HEK293 (cell line): Measurements from ENCODE around the gene CDK4.

Experiments used
- BCL11B ChIP-seq: fragments of 450-650 bp; formaldehyde crosslinking; IDR thresholded peaks from 2 replicates; pipeline ENCODE4 v1.5.1; 2016; ENCODE audit warnings: low read depth, missing biosample characterization, missing genetic modification characterization
- GLI2 ChIP-seq: fragments of 450-650 bp; formaldehyde crosslinking; IDR thresholded peaks from 2 replicates; pipeline ENCODE4; 2017; ENCODE audit warnings: missing biosample characterization, missing genetic modification characterization, low read depth, borderline replicate concordance
- HOXC10 ChIP-seq: sonication (generic); formaldehyde crosslinking; IDR thresholded peaks from 2 replicates; pipeline ENCODE4 v1.8.1; 2023; ENCODE audit warnings: mild to moderate bottlenecking, missing genetic modification reagents
- ZBTB17 ChIP-seq: fragments of 450-650 bp; formaldehyde crosslinking; IDR thresholded peaks from 2 replicates; pipeline ENCODE4 v1.5.1; 2016; ENCODE audit warnings: missing biosample characterization, missing genetic modification characterization
- ZBTB20 ChIP-seq: fragments of 450-650 bp; formaldehyde crosslinking; IDR thresholded peaks from 2 replicates; pipeline ENCODE4 v1.5.1; 2016; ENCODE audit warnings: missing biosample characterization, missing genetic modification characterization
- ZBTB7A ChIP-seq: fragments of 450-650 bp; formaldehyde crosslinking; IDR thresholded peaks from 2 replicates; pipeline ENCODE4 v1.5.1; 2016; ENCODE audit warnings: low read depth, missing biosample characterization, missing genetic modification characterization
- ZFHX2 ChIP-seq: fragments of 450-650 bp; formaldehyde crosslinking; conservative IDR thresholded peaks from 2 replicates; pipeline ENCODE4 v1.5.1; 2016; ENCODE audit warnings: missing biosample characterization, missing genetic modification characterization
- ZNF157 ChIP-seq: fragments of 450-650 bp; formaldehyde crosslinking; IDR thresholded peaks from 2 replicates; pipeline ENCODE4 v1.5.1; 2016; ENCODE audit warnings: missing biosample characterization, missing genetic modification characterization
- ZNF174 ChIP-seq: fragments of 450-650 bp; formaldehyde crosslinking; IDR thresholded peaks from 2 replicates; pipeline ENCODE4 v1.5.0; 2017; ENCODE audit warnings: missing biosample characterization, mild to moderate bottlenecking, missing genetic modification characterization
- ZNF184 ChIP-seq: fragments of 450-650 bp; IDR thresholded peaks from 2 replicates; pipeline ENCODE4 v1.5.1; 2018; ENCODE audit warnings: missing biosample characterization, mild to moderate bottlenecking, missing genetic modification characterization
- ZNF202 ChIP-seq: fragments of 450-650 bp; formaldehyde crosslinking; IDR thresholded peaks from 2 replicates; pipeline ENCODE4 v1.5.1; 2016; ENCODE audit warnings: missing biosample characterization, missing genetic modification characterization, borderline replicate concordance
- ZNF211 ChIP-seq: fragments of 450-650 bp; formaldehyde crosslinking; IDR thresholded peaks from 2 replicates; pipeline ENCODE4 v1.5.1; 2016; ENCODE audit warnings: low read depth, missing biosample characterization, missing genetic modification characterization
- ZNF292 ChIP-seq: fragments of 450-650 bp; formaldehyde crosslinking; IDR thresholded peaks from 2 replicates; pipeline ENCODE4 v1.5.1; 2016; ENCODE audit warnings: low read depth, missing biosample characterization, missing genetic modification characterization, borderline replicate concordance
- ZNF747 ChIP-seq: fragments of 450-650 bp; formaldehyde crosslinking; IDR thresholded peaks from 2 replicates; pipeline ENCODE4 v1.5.1; 2016; ENCODE audit warnings: missing biosample characterization, missing genetic modification characterization
- ZNF768 ChIP-seq: fragments of 450-650 bp; formaldehyde crosslinking; IDR thresholded peaks from 2 replicates; pipeline ENCODE4 v1.5.1; 2018; ENCODE audit warnings: missing biosample characterization, mild to moderate bottlenecking, missing genetic modification characterization
- ZNF785 ChIP-seq: fragments of 450-650 bp; formaldehyde crosslinking; IDR thresholded peaks from 2 replicates; pipeline ENCODE4 v1.5.1; 2016; ENCODE audit warnings: missing biosample characterization, missing genetic modification characterization
- ZNF791 ChIP-seq: fragments of 450-650 bp; formaldehyde crosslinking; IDR thresholded peaks from 2 replicates; pipeline ENCODE4 v1.5.1; 2016; ENCODE audit warnings: missing biosample characterization, missing genetic modification characterization
- TF ChIP-seq, protein P1 (sequence below): fragments of 450-650 bp; formaldehyde crosslinking; IDR thresholded peaks from 2 replicates; pipeline ENCODE4 v1.5.1; 2017; ENCODE audit warnings: missing biosample characterization, mild to moderate bottlenecking, missing genetic modification characterization, moderate library complexity
- TF ChIP-seq, protein P2 (sequence below): fragments of 450-650 bp; formaldehyde crosslinking; optimal IDR thresholded peaks from 2 replicates; pipeline ENCODE3; 2016; ENCODE audit warnings: missing biosample characterization, mild to moderate bottlenecking, missing genetic modification characterization
- TF ChIP-seq, protein P3 (sequence below): fragments of 450-650 bp; formaldehyde crosslinking; IDR thresholded peaks from 2 replicates; pipeline ENCODE4 v1.5.1; 2017; ENCODE audit warnings: missing biosample characterization, missing genetic modification characterization
- TF ChIP-seq, protein P4 (sequence below): fragments of 450-650 bp; formaldehyde crosslinking; IDR thresholded peaks from 2 replicates; pipeline ENCODE4 v1.5.1; 2016; ENCODE audit warnings: missing biosample characterization, missing genetic modification characterization
- TF ChIP-seq, protein P5 (sequence below): fragments of 450-650 bp; formaldehyde crosslinking; IDR thresholded peaks from 2 replicates; pipeline ENCODE4 v1.5.0; 2017; ENCODE audit warnings: missing biosample characterization, missing genetic modification characterization, borderline replicate concordance

Gene CDK4

DNA sequence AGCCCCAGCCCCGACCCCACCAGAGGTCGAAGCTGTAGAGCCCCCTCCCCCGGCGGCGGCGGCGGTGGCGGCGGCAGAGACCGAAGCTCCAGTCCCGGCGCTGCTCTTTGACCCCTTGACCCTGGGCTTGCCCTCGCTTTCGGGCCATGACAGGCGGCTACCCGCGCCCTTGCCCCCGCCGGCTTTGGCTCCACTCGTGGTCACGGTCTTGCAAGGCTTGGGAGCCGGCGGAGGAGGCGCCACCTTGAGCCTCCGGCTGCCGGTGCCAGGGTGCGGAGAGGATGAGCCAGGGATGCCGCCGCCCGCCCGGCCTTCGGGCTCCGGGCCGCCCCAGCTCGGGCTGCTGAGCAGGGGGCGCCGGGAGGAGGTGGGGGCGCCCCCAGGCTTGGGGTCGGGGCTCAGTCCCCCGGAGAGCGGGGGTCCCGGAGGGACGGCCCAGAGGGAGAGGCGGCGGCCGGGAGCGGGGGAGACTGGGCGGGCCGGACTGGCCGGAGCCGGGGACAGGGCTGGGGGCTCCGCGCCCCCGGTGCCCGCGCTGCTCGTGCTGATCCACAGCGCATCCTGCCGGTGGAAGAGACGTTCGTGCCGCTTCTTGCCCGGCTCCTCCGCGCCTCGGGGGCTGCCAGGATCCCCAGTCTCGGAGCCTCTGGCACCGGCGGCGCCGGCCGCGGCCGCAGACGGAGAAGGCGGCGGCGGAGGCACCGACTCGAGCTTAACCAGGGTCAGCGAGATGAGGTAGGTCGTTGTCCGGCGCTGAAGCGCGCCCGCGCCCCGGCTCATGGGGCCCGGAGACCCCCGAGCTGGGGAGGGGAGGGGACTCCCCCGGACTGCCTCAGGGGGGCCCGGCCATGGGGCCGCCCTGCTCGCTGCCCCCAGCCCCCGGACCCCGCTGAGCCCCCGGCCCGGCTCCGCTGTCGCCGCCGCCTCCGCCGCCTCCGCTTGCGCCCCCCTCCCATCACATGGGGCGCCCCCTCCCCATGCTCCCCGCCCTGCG is 14.3 kb downstream of the CDK4 start (continued):
- TF ChIP-seq ZBTB17 (tag by site-specific recombination) (no peak), ZBTB7A (tag by site-specific recombination) (peak; percentile 62; the same call in 1 of the 2 replicates), ZNF747 (tag by site-specific recombination) (no peak), ZBTB20 (tag by site-specific recombination) (no peak; the same call in 1 of the 2 replicates), ZFHX2 (0 out of 2 replicates have a peak, but pooled peaks have one; percentile 6), ZNF202 (no peak), BCL11B (tag by site-specific recombination) (peak; percentile 68; the same call in 1 of the 2 replicates), ZNF211 (tag by site-specific recombination) (no peak), ZNF791 (tag by site-specific recombination) (no peak), ZNF292 (tag by site-specific recombination) (no peak), HOXC10 (CRISPR knock-in tag) (no peak), ZNF785 (tag by site-specific recombination) (no peak), ZNF174 (tag by site-specific recombination) (no peak), ZNF184 (tag by site-specific recombination) (no peak), ZNF768 (no peak), ZNF157 (tag by site-specific recombination) (no peak), GLI2 (tag by site-specific recombination) (no peak)
- TF ChIP-seq, protein P1, sequence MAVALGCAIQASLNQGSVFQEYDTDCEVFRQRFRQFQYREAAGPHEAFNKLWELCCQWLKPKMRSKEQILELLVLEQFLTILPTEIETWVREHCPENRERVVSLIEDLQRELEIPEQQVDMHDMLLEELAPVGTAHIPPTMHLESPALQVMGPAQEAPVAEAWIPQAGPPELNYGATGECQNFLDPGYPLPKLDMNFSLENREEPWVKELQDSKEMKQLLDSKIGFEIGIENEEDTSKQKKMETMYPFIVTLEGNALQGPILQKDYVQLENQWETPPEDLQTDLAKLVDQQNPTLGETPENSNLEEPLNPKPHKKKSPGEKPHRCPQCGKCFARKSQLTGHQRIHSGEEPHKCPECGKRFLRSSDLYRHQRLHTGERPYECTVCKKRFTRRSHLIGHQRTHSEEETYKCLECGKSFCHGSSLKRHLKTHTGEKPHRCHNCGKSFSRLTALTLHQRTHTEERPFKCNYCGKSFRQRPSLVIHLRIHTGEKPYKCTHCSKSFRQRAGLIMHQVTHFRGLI (tag by site-specific recombination), result no peak
- TF ChIP-seq, protein P2, sequence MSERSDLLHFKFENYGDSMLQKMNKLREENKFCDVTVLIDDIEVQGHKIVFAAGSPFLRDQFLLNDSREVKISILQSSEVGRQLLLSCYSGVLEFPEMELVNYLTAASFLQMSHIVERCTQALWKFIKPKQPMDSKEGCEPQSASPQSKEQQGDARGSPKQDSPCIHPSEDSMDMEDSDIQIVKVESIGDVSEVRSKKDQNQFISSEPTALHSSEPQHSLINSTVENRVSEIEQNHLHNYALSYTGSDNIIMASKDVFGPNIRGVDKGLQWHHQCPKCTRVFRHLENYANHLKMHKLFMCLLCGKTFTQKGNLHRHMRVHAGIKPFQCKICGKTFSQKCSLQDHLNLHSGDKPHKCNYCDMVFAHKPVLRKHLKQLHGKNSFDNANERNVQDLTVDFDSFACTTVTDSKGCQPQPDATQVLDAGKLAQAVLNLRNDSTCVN (tag by site-specific recombination), result peak; percentile 65
- TF ChIP-seq, protein P3, sequence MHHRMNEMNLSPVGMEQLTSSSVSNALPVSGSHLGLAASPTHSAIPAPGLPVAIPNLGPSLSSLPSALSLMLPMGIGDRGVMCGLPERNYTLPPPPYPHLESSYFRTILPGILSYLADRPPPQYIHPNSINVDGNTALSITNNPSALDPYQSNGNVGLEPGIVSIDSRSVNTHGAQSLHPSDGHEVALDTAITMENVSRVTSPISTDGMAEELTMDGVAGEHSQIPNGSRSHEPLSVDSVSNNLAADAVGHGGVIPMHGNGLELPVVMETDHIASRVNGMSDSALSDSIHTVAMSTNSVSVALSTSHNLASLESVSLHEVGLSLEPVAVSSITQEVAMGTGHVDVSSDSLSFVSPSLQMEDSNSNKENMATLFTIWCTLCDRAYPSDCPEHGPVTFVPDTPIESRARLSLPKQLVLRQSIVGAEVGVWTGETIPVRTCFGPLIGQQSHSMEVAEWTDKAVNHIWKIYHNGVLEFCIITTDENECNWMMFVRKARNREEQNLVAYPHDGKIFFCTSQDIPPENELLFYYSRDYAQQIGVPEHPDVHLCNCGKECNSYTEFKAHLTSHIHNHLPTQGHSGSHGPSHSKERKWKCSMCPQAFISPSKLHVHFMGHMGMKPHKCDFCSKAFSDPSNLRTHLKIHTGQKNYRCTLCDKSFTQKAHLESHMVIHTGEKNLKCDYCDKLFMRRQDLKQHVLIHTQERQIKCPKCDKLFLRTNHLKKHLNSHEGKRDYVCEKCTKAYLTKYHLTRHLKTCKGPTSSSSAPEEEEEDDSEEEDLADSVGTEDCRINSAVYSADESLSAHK (tag by site-specific recombination), result no peak
- TF ChIP-seq, protein P4, sequence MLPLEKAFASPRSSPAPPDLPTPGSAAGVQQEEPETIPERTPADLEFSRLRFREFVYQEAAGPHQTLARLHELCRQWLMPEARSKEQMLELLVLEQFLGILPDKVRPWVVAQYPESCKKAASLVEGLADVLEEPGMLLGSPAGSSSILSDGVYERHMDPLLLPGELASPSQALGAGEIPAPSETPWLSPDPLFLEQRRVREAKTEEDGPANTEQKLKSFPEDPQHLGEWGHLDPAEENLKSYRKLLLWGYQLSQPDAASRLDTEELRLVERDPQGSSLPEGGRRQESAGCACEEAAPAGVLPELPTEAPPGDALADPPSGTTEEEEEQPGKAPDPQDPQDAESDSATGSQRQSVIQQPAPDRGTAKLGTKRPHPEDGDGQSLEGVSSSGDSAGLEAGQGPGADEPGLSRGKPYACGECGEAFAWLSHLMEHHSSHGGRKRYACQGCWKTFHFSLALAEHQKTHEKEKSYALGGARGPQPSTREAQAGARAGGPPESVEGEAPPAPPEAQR, result no peak
- TF ChIP-seq, protein P5, sequence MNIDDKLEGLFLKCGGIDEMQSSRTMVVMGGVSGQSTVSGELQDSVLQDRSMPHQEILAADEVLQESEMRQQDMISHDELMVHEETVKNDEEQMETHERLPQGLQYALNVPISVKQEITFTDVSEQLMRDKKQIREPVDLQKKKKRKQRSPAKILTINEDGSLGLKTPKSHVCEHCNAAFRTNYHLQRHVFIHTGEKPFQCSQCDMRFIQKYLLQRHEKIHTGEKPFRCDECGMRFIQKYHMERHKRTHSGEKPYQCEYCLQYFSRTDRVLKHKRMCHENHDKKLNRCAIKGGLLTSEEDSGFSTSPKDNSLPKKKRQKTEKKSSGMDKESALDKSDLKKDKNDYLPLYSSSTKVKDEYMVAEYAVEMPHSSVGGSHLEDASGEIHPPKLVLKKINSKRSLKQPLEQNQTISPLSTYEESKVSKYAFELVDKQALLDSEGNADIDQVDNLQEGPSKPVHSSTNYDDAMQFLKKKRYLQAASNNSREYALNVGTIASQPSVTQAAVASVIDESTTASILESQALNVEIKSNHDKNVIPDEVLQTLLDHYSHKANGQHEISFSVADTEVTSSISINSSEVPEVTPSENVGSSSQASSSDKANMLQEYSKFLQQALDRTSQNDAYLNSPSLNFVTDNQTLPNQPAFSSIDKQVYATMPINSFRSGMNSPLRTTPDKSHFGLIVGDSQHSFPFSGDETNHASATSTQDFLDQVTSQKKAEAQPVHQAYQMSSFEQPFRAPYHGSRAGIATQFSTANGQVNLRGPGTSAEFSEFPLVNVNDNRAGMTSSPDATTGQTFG (tag by site-specific recombination), result no peak
- TF ChIP-seq, all 188 proteins: peak for 11
